ENCODE measurements around the gene SLC1A3. TPM values are rescaled to one million over a fixed set of nuclear protein-coding genes. Genes with fewer than 3 reads are reported as not detected.

Gene SLC1A3
- total and polyA plus RNA-seq, 2 of the 4 experiments (the other 2 are of a cell fraction) = 0.27 to 1.3 TPM

DNA sequence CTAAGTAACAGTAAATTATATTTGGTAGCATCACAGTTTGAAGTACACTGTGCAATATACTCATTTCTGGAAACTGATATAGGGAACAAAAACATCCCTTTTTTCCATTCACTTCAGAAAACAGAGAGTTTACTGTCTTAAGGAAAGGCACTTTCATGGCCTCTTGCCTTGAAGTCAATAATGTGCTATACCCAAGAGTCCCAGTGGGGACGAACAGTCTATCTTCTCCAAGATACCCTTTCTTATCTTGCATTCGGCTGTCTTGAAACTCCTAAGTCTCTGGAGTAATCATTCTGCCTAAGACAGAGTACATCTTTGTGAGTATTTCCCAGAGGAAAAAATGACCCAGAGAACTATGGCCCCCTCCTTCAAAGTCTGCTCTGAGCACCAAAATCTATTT, 107.1 kb downstream of the SLC1A3 start:
- intact Hi-C loops (cut with micrococcal nuclease) = no loop called here
- POLR2A ChIA-PET (ENCODE audit: unreplicated experiment) = no interaction called here

More for the DNA sequence above, 107.1 kb downstream of the SLC1A3 start:
- no peak overlapping the region for H3K4me2 ChIP-seq (ENCODE audit: low read depth, low read length)
- no peak overlapping the region for H2BK120ac ChIP-seq (ENCODE audit: low read depth, low read length)
- H4K5ac ChIP-seq (ENCODE audit: low read depth, low read length) = no peak overlapping the region
- no peak overlapping the region for H3K4ac ChIP-seq (ENCODE audit: low read depth, low read length)
- no peak overlapping the region for H3K4me3 ChIP-seq (ENCODE audit: insufficient read depth, low read depth, low read length)
- H3K27me3 ChIP-seq (ENCODE audit: control insufficient read depth, insufficient read depth, low read length) = peaks cover 7% of the 10 kb centered on the region
- H3K4me1 ChIP-seq (ENCODE audit: control insufficient read depth, insufficient read depth, low read length) = no peaks in the 10 kb centered on the region
- H2BK15ac ChIP-seq (ENCODE audit: low read depth, low read length) = no peak overlapping the region
- no peak overlapping the region for H2BK5ac ChIP-seq (ENCODE audit: low read depth, low read length, poor library complexity, severe bottlenecking)
- H2BK20ac ChIP-seq (ENCODE audit: low read depth, low read length) = no peak overlapping the region
- no peaks in the 10 kb centered on the region for H3K9me1 ChIP-seq (ENCODE audit: insufficient read depth, low read length)
- no peak overlapping the region for H2AFZ ChIP-seq (replicated peaks; ENCODE audit: low read length, poor library complexity)
- no peaks in the 10 kb centered on the region for H3K9me3 ChIP-seq (ENCODE audit: control insufficient read depth, insufficient read depth, low read length)
- H3K36me3 ChIP-seq (ENCODE audit: control insufficient read depth, insufficient read depth, low read length) = no peaks in the 10 kb centered on the region
- no peak overlapping the region for H4K8ac ChIP-seq (ENCODE audit: low read depth in 2 of 2, low read length in 2 of 2)
- no peak overlapping the region for H3K14ac ChIP-seq (replicated peaks; ENCODE audit: low read depth, low read length)
- H4K20me1 ChIP-seq (ENCODE audit: insufficient read depth, low read length) = no peaks in the 10 kb centered on the region
- H3K79me1 ChIP-seq (ENCODE audit: low read depth in 1 of 2, low read length in 2 of 2) = no peaks in the 10 kb centered on the region
- no peak overlapping the region for H3K23ac ChIP-seq (ENCODE audit: low read depth, low read length)
- no TSS peak for BruUV-seq (replicated peaks)
- TF ChIP-seq, protein P1, sequence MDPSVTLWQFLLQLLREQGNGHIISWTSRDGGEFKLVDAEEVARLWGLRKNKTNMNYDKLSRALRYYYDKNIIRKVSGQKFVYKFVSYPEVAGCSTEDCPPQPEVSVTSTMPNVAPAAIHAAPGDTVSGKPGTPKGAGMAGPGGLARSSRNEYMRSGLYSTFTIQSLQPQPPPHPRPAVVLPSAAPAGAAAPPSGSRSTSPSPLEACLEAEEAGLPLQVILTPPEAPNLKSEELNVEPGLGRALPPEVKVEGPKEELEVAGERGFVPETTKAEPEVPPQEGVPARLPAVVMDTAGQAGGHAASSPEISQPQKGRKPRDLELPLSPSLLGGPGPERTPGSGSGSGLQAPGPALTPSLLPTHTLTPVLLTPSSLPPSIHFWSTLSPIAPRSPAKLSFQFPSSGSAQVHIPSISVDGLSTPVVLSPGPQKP (IDR thresholded peaks at IDR 0.05; ENCODE audit: borderline replicate concordance, low read depth, low read length) = no peak
- no peak for TF ChIP-seq SMC3 (IDR thresholded peaks at IDR 0.05; ENCODE audit: low read depth, low read length)
- TF ChIP-seq POLR2A (IDR thresholded peaks at IDR 0.05; ENCODE audit: low read depth, low read length) = no peak
- TF ChIP-seq, protein P2, sequence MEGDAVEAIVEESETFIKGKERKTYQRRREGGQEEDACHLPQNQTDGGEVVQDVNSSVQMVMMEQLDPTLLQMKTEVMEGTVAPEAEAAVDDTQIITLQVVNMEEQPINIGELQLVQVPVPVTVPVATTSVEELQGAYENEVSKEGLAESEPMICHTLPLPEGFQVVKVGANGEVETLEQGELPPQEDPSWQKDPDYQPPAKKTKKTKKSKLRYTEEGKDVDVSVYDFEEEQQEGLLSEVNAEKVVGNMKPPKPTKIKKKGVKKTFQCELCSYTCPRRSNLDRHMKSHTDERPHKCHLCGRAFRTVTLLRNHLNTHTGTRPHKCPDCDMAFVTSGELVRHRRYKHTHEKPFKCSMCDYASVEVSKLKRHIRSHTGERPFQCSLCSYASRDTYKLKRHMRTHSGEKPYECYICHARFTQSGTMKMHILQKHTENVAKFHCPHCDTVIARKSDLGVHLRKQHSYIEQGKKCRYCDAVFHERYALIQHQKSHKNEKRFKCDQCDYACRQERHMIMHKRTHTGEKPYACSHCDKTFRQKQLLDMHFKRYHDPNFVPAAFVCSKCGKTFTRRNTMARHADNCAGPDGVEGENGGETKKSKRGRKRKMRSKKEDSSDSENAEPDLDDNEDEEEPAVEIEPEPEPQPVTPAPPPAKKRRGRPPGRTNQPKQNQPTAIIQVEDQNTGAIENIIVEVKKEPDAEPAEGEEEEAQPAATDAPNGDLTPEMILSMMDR (conservative IDR thresholded peaks at IDR 0.05; ENCODE audit: low read depth, low read length) = no peak
- no peak for TF ChIP-seq FOS (IDR thresholded peaks at IDR 0.05; ENCODE audit: low read depth, low read length)
- TF ChIP-seq RAD21 (IDR thresholded peaks at IDR 0.05; ENCODE audit: low read length) = no peak
- TF ChIP-seq NFE2L2 (IDR thresholded peaks at IDR 0.05; ENCODE audit: low read depth, low read length) = no peak
- TF ChIP-seq MAFK (IDR thresholded peaks at IDR 0.05; ENCODE audit: low read depth, low read length) = no peak
- no peak overlapping the region for H3K27ac ChIP-seq (ENCODE audit: insufficient read depth, low read length)
- no peak overlapping the region for H3K18ac ChIP-seq (ENCODE audit: low read depth, low read length)
- no peak overlapping the region for H2AK5ac ChIP-seq (ENCODE audit: low read depth, low read length)
- no peak overlapping the region for H4K91ac ChIP-seq (ENCODE audit: insufficient read depth, low read depth, low read length)
- no CpG with 5 or more reads among the region's 2 CpGs for WGBS, 2 experiments (ENCODE audit: extremely low coverage in 2 of 2, insufficient read length in 1 of 2)
- H3K56ac ChIP-seq (ENCODE audit: extremely low read depth, insufficient read depth, low read length) = no peak overlapping the region
- CTCF ChIA-PET = no interaction called here
- dilution Hi-C loops (cut with HindIII; ENCODE audit: low sequenced_read_pairs, unreplicated experiment) (no loop called here), in situ Hi-C loops (cut with MboI; ENCODE audit: low sequenced_read_pairs) (no loop called here)
- no peak overlapping the region for H3K9ac ChIP-seq (ENCODE audit: low read depth, low read length)
- no peak for DNase-seq
- no peak for ATAC-seq (ENCODE audit: low read depth)
- H2AK9ac ChIP-seq (replicated peaks; ENCODE audit: low read depth, low read length, poor library complexity) = no peak overlapping the region
